Measurements from ENCODE around the gene HSPA12B. TPM values are rescaled to one million over a fixed set of nuclear protein-coding genes. Genes with fewer than 3 reads are reported as not detected.

Gene HSPA12B
- total and polyA plus RNA-seq, 9 of the 15 experiments (the other 6 are each of a cell fraction or from before 2014, with no cell fraction given): 0.03 to 0.07 TPM; not detected in 7

DNA sequence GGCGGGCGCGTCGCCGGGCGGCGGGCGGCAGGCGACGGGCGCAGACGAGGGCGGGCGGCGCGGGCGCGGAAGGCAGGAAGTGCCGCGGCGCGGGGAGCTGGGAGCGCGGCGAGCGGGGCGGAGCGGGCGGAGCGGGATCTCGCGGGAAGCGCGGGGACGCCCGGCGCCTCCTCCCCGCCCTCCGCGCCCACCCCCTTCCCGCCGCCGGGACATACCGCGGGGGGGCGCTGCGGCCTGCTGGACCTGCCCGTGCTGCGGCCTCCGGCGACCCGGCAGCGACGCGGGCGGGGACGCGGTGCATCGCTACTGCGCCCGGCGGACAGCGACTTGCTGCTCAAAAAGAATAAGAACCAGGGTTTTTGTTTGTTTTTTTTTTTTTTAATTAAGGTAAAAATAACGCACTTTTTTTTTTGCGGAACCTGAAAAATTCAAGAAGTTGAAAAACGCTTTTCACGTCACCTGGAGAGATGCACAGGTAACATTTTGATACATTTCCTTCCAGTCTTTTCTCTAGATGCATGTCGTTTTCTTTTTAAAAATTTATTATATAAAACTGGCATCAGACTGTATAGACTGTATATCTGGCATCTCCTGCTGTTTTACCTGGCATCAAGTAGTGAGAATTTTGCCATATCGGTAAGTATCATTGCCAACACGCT is 54.3 kb downstream of the HSPA12B start, which contains the start of gene CENPB (continued):
- TF ChIP-seq KDM4B (IDR thresholded peaks at IDR 0.05; ENCODE audit: borderline replicate concordance in 2 of 2, low read depth in 1 of 2) (no peak), ZNF12 (CRISPR knock-in tag; IDR thresholded peaks at IDR 0.05) (no peak), SPI1 (IDR thresholded peaks at IDR 0.05; ENCODE audit: borderline replicate concordance, low read depth, low read length) (peak; percentile 35; the same call in 1 of the 2 replicates), ZNF77 (CRISPR knock-in tag; IDR thresholded peaks at IDR 0.05) (no peak), MCM7 (IDR thresholded peaks at IDR 0.05) (no peak), GTF2A2 (tag; IDR thresholded peaks at IDR 0.05) (no peak), CBX1 (IDR thresholded peaks at IDR 0.05; ENCODE audit: low read depth) (no peak), U2AF1 (optimal IDR thresholded peaks at IDR 0.05; ENCODE audit: low read depth, low read length) (no peak), KAT8 (IDR thresholded peaks at IDR 0.05; ENCODE audit: low read depth) (no peak), SMC3 (conservative IDR thresholded peaks at IDR 0.05; ENCODE audit: insufficient read depth, low read depth, low read length) (peak; percentile 38; the same call in 1 of the 2 replicates), STAG1 (CRISPR knock-in tag; IDR thresholded peaks at IDR 0.05; ENCODE audit: borderline replicate concordance) (peak; percentile 75; the same call in 1 of the 2 replicates), HNRNPH1 (optimal IDR thresholded peaks at IDR 0.05; ENCODE audit: low read depth, low read length) (no peak), KLF10 (CRISPR knock-in tag; IDR thresholded peaks at IDR 0.05) (no peak), TAF9B (IDR thresholded peaks at IDR 0.05; ENCODE audit: partially characterized antibody) (no peak), FOXJ3 (CRISPR knock-in tag; IDR thresholded peaks at IDR 0.05) (no peak), C11orf30 (IDR thresholded peaks at IDR 0.05; ENCODE audit: low read depth) (no peak), RFX7 (CRISPR knock-in tag; IDR thresholded peaks at IDR 0.05) (no peak), CREM (IDR thresholded peaks at IDR 0.05; ENCODE audit: low read depth) (peak; percentile 54), POLR2H (tag; IDR thresholded peaks at IDR 0.05; ENCODE audit: low read depth) (no peak), ZBTB17 (CRISPR knock-in tag; IDR thresholded peaks at IDR 0.05) (no peak), FOSL1 (tag; conservative IDR thresholded peaks at IDR 0.05) (0 out of 2 replicates have a peak, but pooled peaks have one; percentile 36), TAF1 (IDR thresholded peaks at IDR 0.05; ENCODE audit: control insufficient read depth, extremely low read depth, insufficient read depth, low read length, severe bottlenecking) (no peak), NFXL1 (CRISPR knock-in tag; IDR thresholded peaks at IDR 0.05) (no peak), TAL1 (IDR thresholded peaks at IDR 0.05) (no peak), HSF4 (CRISPR knock-in tag; IDR thresholded peaks at IDR 0.05; ENCODE audit: borderline replicate concordance) (no peak), CBFA2T3 (IDR thresholded peaks at IDR 0.05) (no peak), SREBF2 (CRISPR knock-in tag; IDR thresholded peaks at IDR 0.05) (no peak), ZNF347 (CRISPR knock-in tag; IDR thresholded peaks at IDR 0.05; ENCODE audit: low read depth) (no peak)
- TF ChIP-seq, protein P1, sequence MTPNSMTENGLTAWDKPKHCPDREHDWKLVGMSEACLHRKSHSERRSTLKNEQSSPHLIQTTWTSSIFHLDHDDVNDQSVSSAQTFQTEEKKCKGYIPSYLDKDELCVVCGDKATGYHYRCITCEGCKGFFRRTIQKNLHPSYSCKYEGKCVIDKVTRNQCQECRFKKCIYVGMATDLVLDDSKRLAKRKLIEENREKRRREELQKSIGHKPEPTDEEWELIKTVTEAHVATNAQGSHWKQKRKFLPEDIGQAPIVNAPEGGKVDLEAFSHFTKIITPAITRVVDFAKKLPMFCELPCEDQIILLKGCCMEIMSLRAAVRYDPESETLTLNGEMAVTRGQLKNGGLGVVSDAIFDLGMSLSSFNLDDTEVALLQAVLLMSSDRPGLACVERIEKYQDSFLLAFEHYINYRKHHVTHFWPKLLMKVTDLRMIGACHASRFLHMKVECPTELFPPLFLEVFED (CRISPR knock-in tag; conservative IDR thresholded peaks at IDR 0.05): no peak
- TF ChIP-seq, protein P2, sequence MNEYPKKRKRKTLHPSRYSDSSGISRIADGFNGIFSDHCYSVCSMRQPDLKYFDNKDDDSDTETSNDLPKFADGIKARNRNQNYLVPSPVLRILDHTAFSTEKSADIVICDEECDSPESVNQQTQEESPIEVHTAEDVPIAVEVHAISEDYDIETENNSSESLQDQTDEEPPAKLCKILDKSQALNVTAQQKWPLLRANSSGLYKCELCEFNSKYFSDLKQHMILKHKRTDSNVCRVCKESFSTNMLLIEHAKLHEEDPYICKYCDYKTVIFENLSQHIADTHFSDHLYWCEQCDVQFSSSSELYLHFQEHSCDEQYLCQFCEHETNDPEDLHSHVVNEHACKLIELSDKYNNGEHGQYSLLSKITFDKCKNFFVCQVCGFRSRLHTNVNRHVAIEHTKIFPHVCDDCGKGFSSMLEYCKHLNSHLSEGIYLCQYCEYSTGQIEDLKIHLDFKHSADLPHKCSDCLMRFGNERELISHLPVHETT (CRISPR knock-in tag; conservative IDR thresholded peaks at IDR 0.05 in 1 of 2, IDR thresholded peaks at IDR 0.05 in 1 of 2): peak in 1 of 2 experiments; percentile 77; a peak in 2 of 4 replicates

Data from K562 (cell line).